Measurements from ENCODE around the gene CCL27. TPM values are rescaled to one million over a fixed set of nuclear protein-coding genes. Genes with fewer than 3 reads are reported as not detected.
A peak's percentile ranks its signal among the peaks of the same experiment; 100 is the strongest.

Gene CCL27
- total RNA-seq, 1 experiment from 2014 or later = 0.95 TPM

- intact Hi-C loops (cut with micrococcal nuclease; ENCODE audit: unreplicated experiment) = loop anchor here (1.0 kb wide), 1 partner anchor 27 kb away; no protein-coding TSS in a partner anchor
- peak; percentile 95 for ATAC-seq
- no TSS peak for BruUV-seq (replicated peaks)
- no peak overlapping the region for H3K27ac ChIP-seq (ENCODE audit: low read length)
- no peaks in the 10 kb centered on the region for H3K36me3 ChIP-seq (ENCODE audit: control insufficient read depth, insufficient read depth, low read length)
- POLR2A ChIA-PET = interaction anchor here (0.9 kb wide), 1 partner anchor 25 kb away, joined by 3 read pairs; no protein-coding TSS in a partner anchor
- in situ Hi-C loops (cut with HindIII; ENCODE audit: low pct_unique_long_range_greater_than_20kb, low sequenced_read_pairs) = no loop called here
- TF ChIP-seq POLR2AphosphoS5 (IDR thresholded peaks at IDR 0.05; ENCODE audit: low read depth, low read length) (no peak), SIN3A (IDR thresholded peaks at IDR 0.05; ENCODE audit: borderline replicate concordance, insufficient read depth, low read depth, low read length) (no peak), CTCF (IDR thresholded peaks at IDR 0.05) (peak; percentile 96), TCF7L2 (IDR thresholded peaks at IDR 0.05; ENCODE audit: low read depth, low read length) (no peak), REST (IDR thresholded peaks at IDR 0.05; ENCODE audit: insufficient read depth in 1 of 2, low read depth in 2 of 2, low read length in 1 of 2) (no peak)
- H3K4me3 ChIP-seq (ENCODE audit: low read depth in 2 of 2, low read length in 2 of 2) = no peak overlapping the region
- H3K4me1 ChIP-seq (ENCODE audit: control insufficient read depth, insufficient read depth, low read length) = no peaks in the 10 kb centered on the region
- no peak for DNase-seq (ENCODE audit: low read depth, low spot score)
- no peaks in the 10 kb centered on the region for H3K9me3 ChIP-seq (ENCODE audit: control insufficient read depth, insufficient read depth, low read depth, low read length)
- CTCF ChIA-PET = interaction anchor here (2.1 kb wide), 1 partner anchor 27 kb away, joined by 11 read pairs; no protein-coding TSS in a partner anchor
- no peaks in the 10 kb centered on the region for H3K27me3 ChIP-seq (ENCODE audit: control insufficient read depth, insufficient read depth, low read length)
Observed at GRCh38 chr9:34675048-34675714, 12.7 kb upstream of the CCL27 start.

GRCh38 chr9:34674440-34674839 is 12.0 kb upstream of the CCL27 start:
- DNase-seq (ENCODE audit: low read depth, low spot score) (no peak), ATAC-seq (no peak)
- H3K9me3 ChIP-seq (ENCODE audit: control insufficient read depth, insufficient read depth, low read depth, low read length) = no peaks in the 10 kb centered on the region
- ChIA-PET CTCF (no interaction called here), POLR2A (no interaction called here)
- in situ Hi-C loops (cut with HindIII; ENCODE audit: low pct_unique_long_range_greater_than_20kb, low sequenced_read_pairs) = no loop called here
- no peaks in the 10 kb centered on the region for H3K27me3 ChIP-seq (ENCODE audit: control insufficient read depth, insufficient read depth, low read length)
- intact Hi-C loops (cut with micrococcal nuclease; ENCODE audit: unreplicated experiment) = no loop called here
- H3K4me3 ChIP-seq (ENCODE audit: low read depth in 2 of 2, low read length in 2 of 2) = no peak overlapping the region
- TF ChIP-seq POLR2AphosphoS5 (IDR thresholded peaks at IDR 0.05; ENCODE audit: low read depth, low read length) (no peak), REST (IDR thresholded peaks at IDR 0.05; ENCODE audit: insufficient read depth in 1 of 2, low read depth in 2 of 2, low read length in 1 of 2) (no peak), SIN3A (IDR thresholded peaks at IDR 0.05; ENCODE audit: borderline replicate concordance, insufficient read depth, low read depth, low read length) (no peak), CTCF (IDR thresholded peaks at IDR 0.05) (no peak), TCF7L2 (IDR thresholded peaks at IDR 0.05; ENCODE audit: low read depth, low read length) (no peak)
- H3K36me3 ChIP-seq (ENCODE audit: control insufficient read depth, insufficient read depth, low read length) = no peaks in the 10 kb centered on the region
- no TSS peak for BruUV-seq (replicated peaks)
- H3K27ac ChIP-seq (ENCODE audit: low read length) = no peak overlapping the region
- no peaks in the 10 kb centered on the region for H3K4me1 ChIP-seq (ENCODE audit: control insufficient read depth, insufficient read depth, low read length)

Data from Panc1 (cell line).